ENCODE results near the gene AOC2. TPM values are rescaled to one million over a fixed set of nuclear protein-coding genes. Genes with fewer than 3 reads are reported as not detected.

AOC2 gene
- total RNA-seq, 1 experiment from 2014 or later: 7.1 TPM

- no peaks in the 10 kb centered on the region for H3K9me3 ChIP-seq (ENCODE audit: control insufficient read depth, low read depth, low read length)
- no peak overlapping the region for H3K4me2 ChIP-seq (ENCODE audit: insufficient read depth, insufficient read length, low read length)
- H3K23ac ChIP-seq (ENCODE audit: insufficient read length, low read depth, low read length): no peak overlapping the region
- no peak overlapping the region for H4K5ac ChIP-seq (ENCODE audit: insufficient read length, low read depth, low read length)
- no peak overlapping the region for H2BK5ac ChIP-seq (ENCODE audit: insufficient read length, low read length)
- no peak overlapping the region for H3K56ac ChIP-seq (ENCODE audit: insufficient read length, low read depth, low read length)
- H3K18ac ChIP-seq (ENCODE audit: insufficient read length, low read depth, low read length): no peak overlapping the region
- Mint-ChIP-seq H3K27me3 (ENCODE audit: low read depth) (peaks cover 6% of the 10 kb centered on the region), H3K4me3 (no peak overlapping the region), H3K4me1 (peaks cover 13 to 17% of the 10 kb centered on the region in 2 experiments), H3K36me3 (ENCODE audit: insufficient read depth in 1 of 3, low read depth in 3 of 3) (no peaks in the 10 kb centered on the region), H3K9me3 (peaks cover 0 to 2% of the 10 kb centered on the region in 2 experiments; a peak in 1 of 5 replicates), H3K27ac (no peak overlapping the region)
- H2BK120ac ChIP-seq (ENCODE audit: low read depth, low read length, poor library complexity, severe bottlenecking): no peak overlapping the region
- H2BK12ac ChIP-seq (ENCODE audit: insufficient read length, low read depth, low read length): no peak overlapping the region
- H3K4ac ChIP-seq (ENCODE audit: low read depth, low read length): no peak overlapping the region
- H2AFZ ChIP-seq (ENCODE audit: low read length): no peak overlapping the region
- H3K79me1 ChIP-seq (ENCODE audit: insufficient read depth, low read depth, low read length, poor library complexity, severe bottlenecking): no peaks in the 10 kb centered on the region
- no peaks in the 10 kb centered on the region for H3K79me2 ChIP-seq (ENCODE audit: insufficient read depth, low read length)
- no CpG with 5 or more reads among the region's 12 CpGs for WGBS (ENCODE audit: extremely low coverage, insufficient read length, low lambda C conversion rate)
- H4K20me1 ChIP-seq (ENCODE audit: control insufficient read depth, insufficient read depth, insufficient read length): no peaks in the 10 kb centered on the region
- no peak for TF ChIP-seq CTCF (conservative IDR thresholded peaks at IDR 0.05)
- no peak overlapping the region for H3K14ac ChIP-seq (ENCODE audit: insufficient read depth, low read length)
- no peak overlapping the region for H2BK15ac ChIP-seq (ENCODE audit: low read depth, low read length)
- no peaks in the 10 kb centered on the region for H3K27me3 ChIP-seq (ENCODE audit: insufficient read depth, low read length)
- H2BK20ac ChIP-seq (ENCODE audit: low read depth, low read length, poor library complexity, severe bottlenecking): no peak overlapping the region
- no peak overlapping the region for H4K8ac ChIP-seq (replicated peaks; ENCODE audit: insufficient read length, low read depth, low read length)
- H3K23me2 ChIP-seq (ENCODE audit: insufficient read length, low read depth, low read length, poor library complexity, severe bottlenecking): no peaks in the 10 kb centered on the region
- H3K27ac ChIP-seq (ENCODE audit: insufficient read length, low read depth, low read length): no peak overlapping the region
- H3T11ph ChIP-seq (ENCODE audit: low read length): no peak overlapping the region
- H3K4me1 ChIP-seq (ENCODE audit: insufficient read depth, low read length): no peaks in the 10 kb centered on the region; the same call in 1 of the 2 replicates
- no peak overlapping the region for H4K91ac ChIP-seq (ENCODE audit: insufficient read length, low read depth, low read length)
- DNase-seq: no peak
- no peak overlapping the region for H2AK5ac ChIP-seq (ENCODE audit: insufficient read length, low read length)
- no peak overlapping the region for H3K9ac ChIP-seq (ENCODE audit: extremely low read depth, insufficient read length, low read length)
Observed at GRCh38 chr17:42894283-42895184, 50.2 kb downstream of the AOC2 start.

Data from H9 (cell line).